Measurements from ENCODE around the gene UBQLN1. TPM values are rescaled to one million over a fixed set of nuclear protein-coding genes. Genes with fewer than 3 reads are reported as not detected.

Gene UBQLN1
- total and polyA plus RNA-seq, 9 of the 15 experiments (the other 6 are each of a cell fraction or from before 2014, with no cell fraction given): 7.5 to 120 (median 52.8) TPM

GRCh38 chr9:83707768-83708514 lies at the start of gene UBQLN1 (continued):
- TF ChIP-seq NKRF (IDR thresholded peaks at IDR 0.05; ENCODE audit: borderline replicate concordance) (peak; percentile 43), ZNF707 (CRISPR knock-in tag; conservative IDR thresholded peaks at IDR 0.05) (no peak), PHF21A (IDR thresholded peaks at IDR 0.05; ENCODE audit: borderline replicate concordance, low read depth) (0 out of 2 replicates have a peak, but pooled peaks have one; percentile 23), HDAC6 (IDR thresholded peaks at IDR 0.05; ENCODE audit: low read depth, low read length) (no peak), ZBTB11 (CRISPR knock-in tag; IDR thresholded peaks at IDR 0.05) (0 out of 6 replicates have a peak, but pooled peaks of 1 of the 3 experiments have one; percentile 28), L3MBTL2 (IDR thresholded peaks at IDR 0.05) (peak; percentile 76; the same call in 1 of the 2 replicates), ZNF449 (CRISPR knock-in tag; IDR thresholded peaks at IDR 0.05) (no peak), KDM2B (CRISPR knock-in tag; IDR thresholded peaks at IDR 0.05) (no peak), RFX1 (IDR thresholded peaks at IDR 0.05) (no peak), HDAC1 (IDR thresholded peaks at IDR 0.05) (peak in 1 of 2 experiments; percentile 81; a peak in 2 of 4 replicates), MYNN (IDR thresholded peaks at IDR 0.05) (no peak), MYNN (CRISPR knock-in tag; IDR thresholded peaks at IDR 0.05) (no peak), FUS (optimal IDR thresholded peaks at IDR 0.05; ENCODE audit: low read depth, low read length) (peak; percentile 33), HOXB6 (CRISPR knock-in tag; IDR thresholded peaks at IDR 0.05; ENCODE audit: borderline replicate concordance) (no peak), THAP7 (CRISPR knock-in tag; IDR thresholded peaks at IDR 0.05) (no peak), SMAD3 (CRISPR knock-in tag; conservative IDR thresholded peaks at IDR 0.05) (no peak), XRCC4 (IDR thresholded peaks at IDR 0.05; ENCODE audit: extremely low read depth, insufficient read depth, insufficient read length) (no peak), HMBOX1 (IDR thresholded peaks at IDR 0.05) (no peak), ZNF212 (CRISPR knock-in tag; IDR thresholded peaks at IDR 0.05) (no peak)

All from K562 (cell line).